Testis (tissue), 3 donors: ENCODE results near the gene PDIK1L. TPM values are rescaled to one million over a fixed set of nuclear protein-coding genes. Genes with fewer than 3 reads are reported as not detected.

Experiments used
- DNase-seq: peaks from one replicate; pipeline ENCODE4 v3.0.0-alpha.2; 2019
- H3K27ac ChIP-seq, 2 donors: fragments of 200-600 bp; sonication (generic); one replicate each; pipeline ENCODE4 v1.5.1; 2019
- H3K27me3 ChIP-seq: fragments of 200-600 bp; sonication (generic); one replicate; pipeline ENCODE4 v1.5.1; 2019
- H3K36me3 ChIP-seq: fragments of 200-600 bp; sonication (generic); one replicate; pipeline ENCODE4 v1.5.1; 2017; ENCODE audit warnings: low read depth; ENCODE audit errors: missing control alignments
- H3K4me1 ChIP-seq: fragments of 200-600 bp; sonication (generic); one replicate; pipeline ENCODE4 v1.5.1; 2019
- H3K4me3 ChIP-seq, 2 donors: fragments of 200-600 bp; sonication (generic); one replicate each; pipeline ENCODE4 v1.5.1; 2017 to 2019
- H3K9me3 ChIP-seq: fragments of 200-600 bp; sonication (generic); one replicate; pipeline ENCODE4 v1.5.1; 2017
- POLR2A ChIP-seq: fragments of 450-650 bp; IDR thresholded peaks from one replicate; pipeline ENCODE4 v1.6.1; 2017; ENCODE audit warnings: antibody characterized with exemption, mild to moderate bottlenecking, moderate library complexity
- WGBS, 2 donors: methylation state at CpG; one replicate each; pipeline ENCODE4 v1.1.5; 2018; 5-methylcytosine and 5-hydroxymethylcytosine counted together
- intact Hi-C: fragments of 100-400 bp; cut with DNase I; formaldehyde crosslinking; loops from one replicate; pipeline ENCODE4 v1.15.1; 2023; ENCODE audit warnings: low total_unique reads
- polyA plus RNA-seq: library from polyadenylated mRNA; stranded (reverse); fragments of 350-450 nt; fragmentation: Illumina TruSeq; extraction: RNeasy Lipid Tissue Mini Kit (QIAGEN cat#74804); gene quantifications from one replicate; pipeline ENCODE4 v1.2.3, GENCODE V29; 2014; ENCODE audit warnings: low read depth, low replicate concordance; ENCODE audit not compliant: insufficient read depth
- total RNA-seq, 2 donors: library from RNA; depleted of rRNA; stranded (reverse); fragments of >200 nt; gene quantifications; one replicate each; pipeline ENCODE4 v1.2.3, GENCODE V29; 2016
- TF ChIP-seq, protein P1 (sequence below), 3 experiments: fragments of 450-650 bp in 2 of 3; fragments of 200-600 bp in 1 of 3; sonication (generic) in 1 of 3; IDR thresholded peaks; one replicate each; pipeline ENCODE4 v1.5.1; 2016 to 2019; ENCODE audit warnings: antibody characterized with exemption in 3 of 3, mild to moderate bottlenecking in 2 of 3, moderate library complexity in 1 of 3

The PDIK1L gene
- total and polyA plus RNA-seq, 3 donors from 2014 or later, result 7.0 to 11.7 (median 9.9) TPM

DNA sequence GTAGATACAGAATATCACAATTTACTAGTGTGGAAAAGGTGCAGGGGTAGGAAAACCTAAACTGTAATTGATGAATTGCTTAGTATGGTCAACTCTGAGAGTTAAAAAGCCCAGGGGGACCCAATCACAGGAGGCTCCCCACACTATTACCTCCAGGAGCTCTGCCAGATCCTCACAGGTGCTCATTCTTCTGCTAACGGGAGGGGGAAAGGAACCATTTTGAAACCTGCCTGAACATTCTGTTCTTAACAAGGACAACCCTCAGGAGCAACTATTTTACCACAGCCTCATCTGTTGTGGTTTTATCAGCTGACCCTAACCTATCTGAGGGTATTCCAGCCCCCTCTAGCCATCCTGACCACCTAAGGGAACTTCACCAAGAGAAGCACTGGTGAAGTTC lies 19.1 kb downstream of the PDIK1L start:
- intact Hi-C loops, result no loop called here
- Histone ChIP-seq H3K27me3 (no peaks in the 10 kb centered on the region), H3K9me3 (no peaks in the 10 kb centered on the region), H3K4me1 (no peaks in the 10 kb centered on the region), H3K36me3 (no peaks in the 10 kb centered on the region), H3K27ac (no peak overlapping the region), H3K4me3 (no peak overlapping the region)
- TF ChIP-seq POLR2A, result no peak
- TF ChIP-seq, protein P1, sequence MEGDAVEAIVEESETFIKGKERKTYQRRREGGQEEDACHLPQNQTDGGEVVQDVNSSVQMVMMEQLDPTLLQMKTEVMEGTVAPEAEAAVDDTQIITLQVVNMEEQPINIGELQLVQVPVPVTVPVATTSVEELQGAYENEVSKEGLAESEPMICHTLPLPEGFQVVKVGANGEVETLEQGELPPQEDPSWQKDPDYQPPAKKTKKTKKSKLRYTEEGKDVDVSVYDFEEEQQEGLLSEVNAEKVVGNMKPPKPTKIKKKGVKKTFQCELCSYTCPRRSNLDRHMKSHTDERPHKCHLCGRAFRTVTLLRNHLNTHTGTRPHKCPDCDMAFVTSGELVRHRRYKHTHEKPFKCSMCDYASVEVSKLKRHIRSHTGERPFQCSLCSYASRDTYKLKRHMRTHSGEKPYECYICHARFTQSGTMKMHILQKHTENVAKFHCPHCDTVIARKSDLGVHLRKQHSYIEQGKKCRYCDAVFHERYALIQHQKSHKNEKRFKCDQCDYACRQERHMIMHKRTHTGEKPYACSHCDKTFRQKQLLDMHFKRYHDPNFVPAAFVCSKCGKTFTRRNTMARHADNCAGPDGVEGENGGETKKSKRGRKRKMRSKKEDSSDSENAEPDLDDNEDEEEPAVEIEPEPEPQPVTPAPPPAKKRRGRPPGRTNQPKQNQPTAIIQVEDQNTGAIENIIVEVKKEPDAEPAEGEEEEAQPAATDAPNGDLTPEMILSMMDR (IDR thresholded peaks at IDR 0.05), result no peak
- no peak for DNase-seq
- WGBS, 2 donors, result 50 to 67% methylated on average over 1 of the region's 1 CpG

DNA sequence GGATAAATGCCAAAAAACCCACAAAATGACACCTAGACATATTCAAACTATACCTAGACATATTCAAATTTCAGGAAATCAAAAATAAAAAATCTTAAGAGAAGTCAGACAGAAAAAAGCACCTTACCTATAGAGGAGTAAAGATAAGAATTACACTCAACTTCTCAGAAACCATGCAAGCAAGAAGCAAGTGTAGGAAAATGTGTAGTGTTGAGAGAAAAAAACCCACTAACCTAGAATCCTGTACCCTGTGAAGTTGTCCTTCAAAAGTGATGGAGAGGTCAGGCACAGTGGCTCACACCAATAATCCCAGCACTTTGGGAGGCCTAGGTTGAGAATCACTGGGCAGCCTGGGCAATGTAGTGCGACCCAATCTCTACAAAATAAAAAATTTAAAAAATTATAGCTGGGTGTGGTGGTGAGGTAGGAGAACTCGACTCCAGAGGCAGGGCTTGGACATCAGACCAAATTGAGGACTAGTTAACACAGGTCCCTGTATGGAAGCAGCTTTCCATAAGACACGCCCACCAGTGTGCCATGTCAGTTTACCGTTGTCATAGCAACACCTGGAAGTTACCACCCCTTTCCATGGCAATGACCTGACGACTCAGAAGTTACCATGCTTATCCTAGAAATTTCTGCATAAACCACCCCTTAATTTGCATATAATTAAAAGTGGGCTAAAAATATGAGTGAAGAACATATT lies 20.7 kb downstream of the PDIK1L start:
- Histone ChIP-seq H3K9me3 (no peaks in the 10 kb centered on the region), H3K4me1 (no peaks in the 10 kb centered on the region), H3K4me3 (no peak overlapping the region), H3K36me3 (no peaks in the 10 kb centered on the region), H3K27me3 (no peaks in the 10 kb centered on the region), H3K27ac (no peak overlapping the region)
- intact Hi-C loops, result no loop called here
- DNase-seq, result no peak
- 75 to 83% methylated on average over 5 of the region's 5 CpGs for WGBS, 2 donors
- TF ChIP-seq, protein P1 (IDR thresholded peaks at IDR 0.05), result no peak
- TF ChIP-seq POLR2A, result no peak

DNA sequence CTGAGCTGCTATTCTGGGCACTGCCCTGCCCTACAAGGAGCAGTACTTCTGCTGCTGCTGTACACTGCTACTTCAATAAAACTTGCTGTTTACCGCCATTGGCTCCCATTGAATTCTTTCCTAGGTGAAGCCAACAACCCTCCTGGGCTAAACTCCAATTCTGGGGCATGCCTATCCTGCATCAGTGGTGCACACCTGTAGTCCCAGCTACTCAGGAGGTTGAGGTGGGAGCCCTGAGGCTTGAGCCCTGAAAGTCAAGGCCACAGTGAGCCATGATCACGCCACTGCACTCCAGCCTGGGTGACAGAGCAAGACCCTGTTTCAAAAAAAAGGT lies 21.2 kb downstream of the PDIK1L start:
- intact Hi-C loops, result no loop called here
- 88 to 94% methylated on average over 2 of the region's 2 CpGs for WGBS, 2 donors
- no peak for DNase-seq
- Histone ChIP-seq H3K36me3 (no peaks in the 10 kb centered on the region), H3K27me3 (no peaks in the 10 kb centered on the region), H3K4me3 (no peak overlapping the region), H3K9me3 (no peaks in the 10 kb centered on the region), H3K27ac (no peak overlapping the region), H3K4me1 (no peaks in the 10 kb centered on the region)
- TF ChIP-seq POLR2A, result no peak
- TF ChIP-seq, protein P1 (IDR thresholded peaks at IDR 0.05), result no peak

DNA sequence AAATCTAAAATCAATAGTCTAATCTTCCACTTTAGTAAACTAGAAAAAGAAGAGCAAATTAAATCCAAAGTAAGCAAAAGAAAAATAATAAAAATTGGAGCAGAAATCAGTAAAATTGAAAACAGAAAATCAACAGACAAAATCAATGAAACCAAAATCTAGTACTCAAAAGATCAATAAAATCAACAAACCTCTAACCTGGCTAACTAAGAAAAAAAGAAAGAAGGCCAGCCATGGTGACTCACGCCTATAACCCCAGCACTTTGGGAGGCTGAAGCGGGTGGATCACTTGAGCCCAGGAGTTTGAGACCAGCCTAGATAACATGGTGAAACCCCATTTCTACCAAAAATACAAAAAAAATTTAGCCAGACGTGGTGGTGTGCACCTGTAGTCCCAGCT lies 22.8 kb downstream of the PDIK1L start:
- no peak overlapping the region for H3K4me3 ChIP-seq
- no peaks in the 10 kb centered on the region for H3K27me3 ChIP-seq
- no peaks in the 10 kb centered on the region for H3K9me3 ChIP-seq
- no peak for DNase-seq
- intact Hi-C loops, result no loop called here
- TF ChIP-seq, protein P1 (IDR thresholded peaks at IDR 0.05), result no peak
- no peak for TF ChIP-seq POLR2A
- H3K4me1 ChIP-seq, result no peaks in the 10 kb centered on the region
- H3K27ac ChIP-seq, result no peak overlapping the region
- H3K36me3 ChIP-seq, result no peaks in the 10 kb centered on the region
- 87 to 95% methylated on average over 3 of the region's 3 CpGs for WGBS, 2 donors

DNA sequence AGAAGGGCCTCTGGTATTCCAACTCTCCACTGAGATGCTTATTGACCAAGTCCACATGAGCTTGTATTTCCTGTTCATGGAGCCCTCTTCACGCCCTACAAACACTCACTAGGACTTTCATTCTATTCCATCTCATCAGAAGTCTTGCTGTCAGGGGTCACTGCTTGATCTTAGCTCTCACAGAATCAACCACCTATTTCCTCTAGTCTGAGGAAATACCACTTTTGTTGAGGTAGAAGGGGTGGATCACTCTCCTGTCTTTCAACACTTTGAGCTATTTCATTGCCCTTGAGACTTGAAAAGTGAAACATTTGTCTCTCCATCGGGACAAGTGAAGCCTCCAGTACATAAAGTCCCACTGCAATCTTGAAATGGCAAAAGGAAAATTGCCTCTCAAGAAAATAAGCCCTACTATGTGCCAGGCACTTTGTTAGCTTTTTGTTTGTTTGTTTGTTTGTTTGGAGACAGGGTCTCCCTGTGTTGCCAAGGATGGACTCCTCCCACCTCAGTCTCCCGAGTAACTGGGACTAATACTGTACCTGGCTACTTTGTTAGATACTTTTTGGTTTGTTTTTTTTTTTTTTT lies 27.4 kb downstream of the PDIK1L start:
- TF ChIP-seq, protein P1 (IDR thresholded peaks at IDR 0.05), result no peak
- no peak for TF ChIP-seq POLR2A
- no peak overlapping the region for H3K4me3 ChIP-seq
- no peak for DNase-seq
- WGBS, 2 donors, result 62 to 72% methylated on average over 3 of the region's 3 CpGs
- no peaks in the 10 kb centered on the region for H3K9me3 ChIP-seq
- no peaks in the 10 kb centered on the region for H3K4me1 ChIP-seq
- intact Hi-C loops, result no loop called here
- no peaks in the 10 kb centered on the region for H3K36me3 ChIP-seq
- no peaks in the 10 kb centered on the region for H3K27me3 ChIP-seq
- no peak overlapping the region for H3K27ac ChIP-seq
